NCI-H2029 treated with DMSO at 0.1 percent for 48 hours (cell line): ENCODE results near the gene KDM2A.
"Not testable (repeated sequence)": the region's sequence is repeated elsewhere in the genome, so short reads cannot be mapped to it uniquely, and the experiment has no call there.

Experiments
- DNase-seq: peaks from one replicate; lab custom pipeline; 2025; lab: John Stamatoyannopoulos, UW

The KDM2A gene

GRCh38 chr11:67167719-67168118, 48.7 kb downstream of the KDM2A start:
- no peak for DNase-seq

GRCh38 chr11:67168911-67169310, 49.8 kb downstream of the KDM2A start:
- DNase-seq: not testable (repeated sequence)

- no peak for DNase-seq
Measured at GRCh38 chr11:67174311-67174710, 55.2 kb downstream of the KDM2A start.

GRCh38 chr11:67177399-67178281, 58.6 kb downstream of the KDM2A start:
- DNase-seq: no peak

GRCh38 chr11:67178421-67178820, 59.4 kb downstream of the KDM2A start:
- DNase-seq: no peak

- DNase-seq: no peak
Measured at GRCh38 chr11:67178878-67179277, 59.8 kb downstream of the KDM2A start.

- no peak for DNase-seq
Measured at GRCh38 chr11:67179892-67180490, 60.9 kb downstream of the KDM2A start.

GRCh38 chr11:67194096-67194495, 75.0 kb downstream of the KDM2A start:
- no peak for DNase-seq

GRCh38 chr11:67195971-67196456, 77.0 kb downstream of the KDM2A start:
- no peak for DNase-seq

- no peak for DNase-seq
Measured at GRCh38 chr11:67197606-67198005, 78.5 kb downstream of the KDM2A start.

- DNase-seq: not testable (repeated sequence)
Measured at GRCh38 chr11:67198781-67199180, 79.7 kb downstream of the KDM2A start.

GRCh38 chr11:67199751-67200150, 80.7 kb downstream of the KDM2A start:
- no peak for DNase-seq

GRCh38 chr11:67202028-67202427, 83.0 kb downstream of the KDM2A start:
- no peak for DNase-seq

- DNase-seq: no peak
Measured at GRCh38 chr11:67204822-67205221, 85.8 kb downstream of the KDM2A start.

- not testable (repeated sequence) for DNase-seq
Measured at GRCh38 chr11:67209222-67209621, 90.2 kb downstream of the KDM2A start.

GRCh38 chr11:67211656-67212436, 92.8 kb downstream of the KDM2A start:
- no peak for DNase-seq

GRCh38 chr11:67213178-67213621, 94.1 kb downstream of the KDM2A start:
- no peak for DNase-seq

- no peak for DNase-seq
Measured at GRCh38 chr11:67227726-67228125, 108.7 kb downstream of the KDM2A start.

GRCh38 chr11:67230406-67230805, 111.3 kb downstream of the KDM2A start:
- no peak for DNase-seq

GRCh38 chr11:67230886-67231285, 111.8 kb downstream of the KDM2A start:
- no peak for DNase-seq

GRCh38 chr11:67233584-67234190, 114.6 kb downstream of the KDM2A start:
- DNase-seq: no peak

- DNase-seq: not testable (repeated sequence)
Measured at GRCh38 chr11:67234571-67234970, 115.5 kb downstream of the KDM2A start.
